ENCODE data around the gene DPP9. TPM values are rescaled to one million over a fixed set of nuclear protein-coding genes. Genes with fewer than 3 reads are reported as not detected.
A peak's percentile ranks its signal among the peaks of the same experiment; 100 is the strongest.

DPP9 gene
- polyA plus RNA-seq, 3 donors: 12.6 to 23.8 (median 13.9) TPM

GRCh38 chr19:4636761-4637160, 86.9 kb downstream of the DPP9 start:
- TF ChIP-seq CTCF (IDR thresholded peaks at IDR 0.05): no peak
- H3K36me3 ChIP-seq (replicated peaks in 1 of 2; ENCODE audit: control insufficient read depth in 1 of 2, insufficient read depth in 2 of 2, low read length in 2 of 2): no peaks in the 10 kb centered on the region
- no peak overlapping the region for H3K9ac ChIP-seq (ENCODE audit: insufficient read depth, low read length, poor library complexity, severe bottlenecking)
- H4K20me1 ChIP-seq (ENCODE audit: insufficient read depth, low read length): peaks cover 6% of the 10 kb centered on the region
- no peak overlapping the region for H3K4me3 Mint-ChIP-seq
- H3K36me3 Mint-ChIP-seq: peaks cover 0 to 3% of the 10 kb centered on the region in 2 donors
- peaks cover 1 to 11% (median 10%) of the 10 kb centered on the region in 3 donors for H3K27me3 Mint-ChIP-seq (ENCODE audit: low read depth in 3 of 3)
- peaks cover 23% of the 10 kb centered on the region for H3K79me2 ChIP-seq (ENCODE audit: insufficient read depth, low read length)
- peak overlapping the region in 1 of 7 donors; percentile 30 for H3K27ac Mint-ChIP-seq
- no peak overlapping the region for H3K27ac ChIP-seq (ENCODE audit: low read depth in 1 of 2, low read length in 2 of 2)
- H3K4me3 ChIP-seq (replicated peaks in 1 of 3; ENCODE audit: low read depth in 2 of 3, low read length in 3 of 3): peak overlapping the region in 1 of 3 experiments; percentile 65
- intact Hi-C loops (cut with micrococcal nuclease): loop anchor here (5.0 kb wide), 2 partner anchors 94 to 109 kb away; partner anchors contain the start of gene LRG1 (in 2 of the 2)
- H3K9me3 Mint-ChIP-seq: no peaks in the 10 kb centered on the region
- no peak for DNase-seq
- H3K4me2 ChIP-seq (replicated peaks; ENCODE audit: extremely low read depth, low read length, poor library complexity, severe bottlenecking): peak overlapping the region; percentile 75
- no peaks in the 10 kb centered on the region for H3K27me3 ChIP-seq (ENCODE audit: control insufficient read depth in 2 of 2, insufficient read depth in 2 of 2, low read length in 2 of 2)
- peaks cover 63 to 72% of the 10 kb centered on the region in 2 donors for H3K4me1 ChIP-seq (ENCODE audit: control insufficient read depth in 1 of 2, insufficient read depth in 2 of 2, low read length in 2 of 2)
- no peaks in the 10 kb centered on the region for H3K9me3 ChIP-seq (replicated peaks in 1 of 2; ENCODE audit: control insufficient read depth in 1 of 2, insufficient read depth in 1 of 2, low read length in 2 of 2)
- 62% methylated on average over 4 of the region's 8 CpGs for WGBS (ENCODE audit: insufficient coverage)
- H3K4me1 Mint-ChIP-seq: peaks cover 64% of the 10 kb centered on the region
- peak overlapping the region; percentile 80 for H2AFZ ChIP-seq (ENCODE audit: insufficient read depth, low read depth, low read length, poor library complexity, severe bottlenecking)

GRCh38 chr19:4636151-4636717, 87.4 kb downstream of the DPP9 start:
- Mint-ChIP-seq H3K4me3 (peak overlapping the region; percentile 55 to 70), H3K27me3 (ENCODE audit: low read depth in 3 of 3) (peaks cover 1 to 12% (median 11%) of the 10 kb centered on the region in 3 donors), H3K27ac (peak overlapping the region in 3 of 7 donors; percentile 54 to 75 (median 73)), H3K36me3 (peaks cover 0 to 1% of the 10 kb centered on the region in 2 donors), H3K9me3 (no peaks in the 10 kb centered on the region), H3K4me1 (peaks cover 63% of the 10 kb centered on the region)
- Histone ChIP-seq H3K4me2 (replicated peaks; ENCODE audit: extremely low read depth, low read length, poor library complexity, severe bottlenecking) (peak overlapping the region; percentile 75), H3K4me1 (ENCODE audit: control insufficient read depth in 1 of 2, insufficient read depth in 2 of 2, low read length in 2 of 2) (peaks cover 63 to 72% of the 10 kb centered on the region in 2 donors), H3K27me3 (ENCODE audit: control insufficient read depth in 2 of 2, insufficient read depth in 2 of 2, low read length in 2 of 2) (no peaks in the 10 kb centered on the region), H4K20me1 (ENCODE audit: insufficient read depth, low read length) (peaks cover 5% of the 10 kb centered on the region), H3K4me3 (replicated peaks in 1 of 3; ENCODE audit: low read depth in 2 of 3, low read length in 3 of 3) (peak overlapping the region; percentile 11 to 65 (median 45)), H3K79me2 (ENCODE audit: insufficient read depth, low read length) (peaks cover 18% of the 10 kb centered on the region), H3K9ac (ENCODE audit: insufficient read depth, low read length, poor library complexity, severe bottlenecking) (peak overlapping the region; percentile 65), H3K27ac (ENCODE audit: low read depth in 1 of 2, low read length in 2 of 2) (peak overlapping the region in 1 of 2 donors; percentile 69), H2AFZ (ENCODE audit: insufficient read depth, low read depth, low read length, poor library complexity, severe bottlenecking) (peak overlapping the region; percentile 80), H3K36me3 (replicated peaks in 1 of 2; ENCODE audit: control insufficient read depth in 1 of 2, insufficient read depth in 2 of 2, low read length in 2 of 2) (no peaks in the 10 kb centered on the region), H3K9me3 (replicated peaks in 1 of 2; ENCODE audit: control insufficient read depth in 1 of 2, insufficient read depth in 1 of 2, low read length in 2 of 2) (no peaks in the 10 kb centered on the region)
- intact Hi-C loops (cut with micrococcal nuclease): loop anchor here (5.0 kb wide), 2 partner anchors 94 to 109 kb away; partner anchors contain the start of gene LRG1 (in 2 of the 2)
- peak; percentile 59 to 62 (median 61) for DNase-seq
- peak; percentile 96 for TF ChIP-seq CTCF (IDR thresholded peaks at IDR 0.05)
- under 1% methylated on average over 42 of the region's 43 CpGs for WGBS (ENCODE audit: insufficient coverage)

Data from CD14-positive monocyte (primary cell).